Measurements from ENCODE around the gene ENPP7. TPM values are rescaled to one million over a fixed set of nuclear protein-coding genes. Genes with fewer than 3 reads are reported as not detected.

The ENPP7 gene
- total RNA-seq, 6 donors from 2014 or later: 0.27 TPM; not detected in 5

GRCh38 chr17:79684132-79684985 is 46.4 kb upstream of the ENPP7 start:
- no peak overlapping the region for H3K27ac ChIP-seq
- H3K9me3 ChIP-seq: no peaks in the 10 kb centered on the region
- WGBS, 2 donors: 68 to 69% methylated on average over 22 to 29 of the region's 29 CpGs
- no peak overlapping the region for H3K4me3 ChIP-seq
- TF ChIP-seq CTCF (IDR thresholded peaks at IDR 0.05) (no peak), EP300 (IDR thresholded peaks at IDR 0.05) (no peak), POLR2AphosphoS5 (IDR thresholded peaks at IDR 0.05) (no peak), POLR2A (IDR thresholded peaks at IDR 0.05) (no peak)
- no peaks in the 10 kb centered on the region for H3K27me3 ChIP-seq
- H3K4me1 ChIP-seq: no peaks in the 10 kb centered on the region
- H3K36me3 ChIP-seq: no peaks in the 10 kb centered on the region
- ATAC-seq (ENCODE audit: low FRiP score in 2 of 2) (no peak), DNase-seq (no peak)

GRCh38 chr17:79685121-79685520 is 45.6 kb upstream of the ENPP7 start:
- DNase-seq (no peak), ATAC-seq (ENCODE audit: low FRiP score in 2 of 2) (no peak)
- Histone ChIP-seq H3K27ac (no peak overlapping the region), H3K9me3 (no peaks in the 10 kb centered on the region), H3K4me3 (no peak overlapping the region), H3K27me3 (no peaks in the 10 kb centered on the region), H3K36me3 (no peaks in the 10 kb centered on the region), H3K4me1 (no peaks in the 10 kb centered on the region)
- TF ChIP-seq POLR2AphosphoS5 (IDR thresholded peaks at IDR 0.05) (no peak), POLR2A (IDR thresholded peaks at IDR 0.05) (no peak), CTCF (IDR thresholded peaks at IDR 0.05) (no peak), EP300 (IDR thresholded peaks at IDR 0.05) (no peak)
- WGBS, 2 donors: 72 to 75% methylated on average over 1 to 9 of the region's 9 CpGs

GRCh38 chr17:79686476-79686875 is 44.3 kb upstream of the ENPP7 start:
- no peak overlapping the region for H3K27ac ChIP-seq
- peak in 1 of 2 donors; percentile 4 for ATAC-seq (ENCODE audit: low FRiP score in 2 of 2)
- WGBS, 2 donors: 76 to 90% methylated on average over 17 of the region's 17 CpGs
- H3K4me1 ChIP-seq: peaks cover 0 to 1% (median under 1%) of the 10 kb centered on the region in 4 donors
- H3K27me3 ChIP-seq: no peaks in the 10 kb centered on the region
- H3K9me3 ChIP-seq: no peaks in the 10 kb centered on the region
- TF ChIP-seq CTCF (IDR thresholded peaks at IDR 0.05): no peak
- TF ChIP-seq POLR2A (IDR thresholded peaks at IDR 0.05): no peak
- TF ChIP-seq EP300 (IDR thresholded peaks at IDR 0.05): no peak
- TF ChIP-seq POLR2AphosphoS5 (IDR thresholded peaks at IDR 0.05): no peak
- DNase-seq: no peak
- no peaks in the 10 kb centered on the region for H3K36me3 ChIP-seq
- H3K4me3 ChIP-seq: no peak overlapping the region

- no peak for DNase-seq
- no peaks in the 10 kb centered on the region for H3K27me3 ChIP-seq
- H3K27ac ChIP-seq: no peak overlapping the region
- H3K4me1 ChIP-seq: peaks cover under 1 to 11% (median 8%) of the 10 kb centered on the region in 4 donors
- no peaks in the 10 kb centered on the region for H3K9me3 ChIP-seq
- TF ChIP-seq CTCF (IDR thresholded peaks at IDR 0.05) (no peak), EP300 (IDR thresholded peaks at IDR 0.05) (no peak), POLR2AphosphoS5 (IDR thresholded peaks at IDR 0.05) (no peak)
- H3K36me3 ChIP-seq: no peaks in the 10 kb centered on the region
- H3K4me3 ChIP-seq: no peak overlapping the region
- ATAC-seq (ENCODE audit: low FRiP score in 2 of 2): no peak
- 60 to 71% methylated on average over 5 to 9 of the region's 10 CpGs for WGBS, 2 donors
Observed at GRCh38 chr17:79690466-79690865, 40.3 kb upstream of the ENPP7 start.
